CD4-positive, alpha-beta memory T cell (primary cell): ENCODE data around the gene ERC2. TPM values are rescaled to one million over a fixed set of nuclear protein-coding genes. Genes with fewer than 3 reads are reported as not detected.

ENCODE experiments used
- CTCF ChIA-PET: fragments of 350-600 bp; sonication (Branson Sonifier 250); formaldehyde crosslinking; loops from one replicate; lab custom pipeline; 2021; ENCODE audit warnings: inconsistent platforms; ENCODE audit not compliant: partially characterized antibody; lab: Charles Lee
- POLR2A ChIA-PET: fragments of 350-600 bp; sonication (Branson Sonifier 250); formaldehyde crosslinking; loops from one replicate; lab custom pipeline; 2021; ENCODE audit not compliant: partially characterized antibody; lab: Charles Lee
- DNase-seq, 5 donors: peaks; one replicate each; pipeline versions ENCODE4 v3.0.0 to v3.0.0-alpha.2; 2020 to 2022; ENCODE audit warnings: mixed read lengths in 1 of 5
- H3K27ac ChIP-seq: one replicate; pipeline ENCODE4 v1.7.0; 2013; ENCODE audit warnings: low read depth, low read length
- H3K27me3 ChIP-seq: 2 replicates; pipeline ENCODE4 v1.7.0; 2013; ENCODE audit warnings: mild to moderate bottlenecking, low read length, moderate library complexity; ENCODE audit not compliant: insufficient read depth
- H3K36me3 ChIP-seq: 2 replicates; pipeline ENCODE4 v1.7.0; 2013; ENCODE audit warnings: mild to moderate bottlenecking, low read length, moderate library complexity; ENCODE audit not compliant: insufficient read depth
- H3K4me1 ChIP-seq: 2 replicates; pipeline ENCODE4 v1.7.0; 2013; ENCODE audit warnings: mild to moderate bottlenecking, low read length, moderate library complexity; ENCODE audit not compliant: insufficient read depth
- H3K4me3 ChIP-seq, 2 donors: one replicate each; pipeline ENCODE4 v1.7.0; 2013; ENCODE audit warnings: low read length in 2 of 2, mild to moderate bottlenecking in 1 of 2
- H3K9me3 ChIP-seq, 2 donors: one replicate each; pipeline ENCODE4 v1.7.0; 2013; ENCODE audit warnings: low read length in 2 of 2, control low read depth in 1 of 2; ENCODE audit not compliant: control insufficient read depth in 1 of 2
- H3K27ac Mint-ChIP-seq, 7 donors: one replicate each; pipeline ENCODE4 v1.8.0; 2020 to 2021; ENCODE audit warnings: mixed read lengths in 7 of 7, mild to moderate bottlenecking in 6 of 7, inconsistent platforms in 3 of 7, moderate library complexity in 3 of 7
- H3K27me3 Mint-ChIP-seq, 2 donors: one replicate each; pipeline ENCODE4 v1.8.0; 2020 to 2021; ENCODE audit warnings: mixed read lengths in 2 of 2
- H3K36me3 Mint-ChIP-seq, 2 donors: one replicate each; pipeline ENCODE4 v1.8.0; 2020 to 2021; ENCODE audit warnings: mixed read lengths in 2 of 2, inconsistent platforms in 1 of 2, mild to moderate bottlenecking in 1 of 2
- H3K4me1 Mint-ChIP-seq, 4 donors: one replicate each; pipeline ENCODE4 v1.8.0; 2020 to 2021; ENCODE audit warnings: mixed read lengths in 4 of 4, mild to moderate bottlenecking in 1 of 4
- H3K4me3 Mint-ChIP-seq, 8 donors: one replicate each; pipeline ENCODE4 v1.8.0; 2020 to 2021; ENCODE audit warnings: mixed read lengths in 8 of 8, mild to moderate bottlenecking in 7 of 8, moderate library complexity in 6 of 8, inconsistent platforms in 3 of 8
- H3K9me3 Mint-ChIP-seq, 8 donors: one replicate each; pipeline ENCODE4 v1.8.0; 2020 to 2021; ENCODE audit warnings: mixed read lengths in 8 of 8, mild to moderate bottlenecking in 5 of 8, inconsistent platforms in 3 of 8, moderate library complexity in 1 of 8
- intact Hi-C: fragments of 100-400 bp; cut with micrococcal nuclease; formaldehyde crosslinking; loops from one replicate; pipeline ENCODE4 v1.15.1; 2023
- polyA plus RNA-seq, 2 donors: library from polyadenylated mRNA; unstranded; fragments of 300-500 nt; fragmentation: Illumina TruSeq; gene quantifications; one replicate each; pipeline ENCODE4 v1.2.3, GENCODE V29; 2021
- total RNA-seq, 2 experiments: library from RNA; stranded (reverse); gene quantifications; one replicate each; pipeline ENCODE4 v1.2.3, GENCODE V29; 2021

Gene ERC2
- total and polyA plus RNA-seq, 4 experiments from 2014 or later = not detected

DNA sequence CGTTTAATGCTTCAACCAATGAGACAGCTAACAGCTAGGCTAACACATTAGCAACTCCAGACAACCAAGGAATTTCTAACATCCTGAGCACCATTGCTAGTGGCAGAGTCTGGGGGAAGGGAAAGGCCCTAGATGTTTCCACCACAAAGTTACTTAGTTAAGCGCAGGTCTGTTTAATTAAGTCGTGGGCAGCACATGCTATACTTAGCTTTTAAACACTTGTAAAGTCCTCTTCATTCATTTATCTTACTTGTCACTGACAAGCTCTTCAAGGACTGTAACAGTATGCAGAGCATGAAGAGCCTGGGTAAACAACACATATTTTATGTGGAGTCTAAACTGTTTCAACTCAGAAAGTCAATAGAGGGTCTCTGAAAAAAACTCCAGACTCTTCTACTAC is 760.0 kb downstream of the ERC2 start:
- no peak overlapping the region for H3K4me3 ChIP-seq
- H3K27ac Mint-ChIP-seq = no peak overlapping the region
- POLR2A ChIA-PET = no interaction called here
- no peaks in the 10 kb centered on the region for H3K36me3 ChIP-seq
- CTCF ChIA-PET = no interaction called here
- H3K27me3 Mint-ChIP-seq = no peaks in the 10 kb centered on the region
- H3K9me3 Mint-ChIP-seq = peaks cover 0 to 7% (median 0%) of the 10 kb centered on the region in 8 donors
- no peaks in the 10 kb centered on the region for H3K27me3 ChIP-seq
- H3K4me3 Mint-ChIP-seq = no peak overlapping the region
- intact Hi-C loops = no loop called here
- H3K4me1 ChIP-seq = no peaks in the 10 kb centered on the region
- no peaks in the 10 kb centered on the region for H3K4me1 Mint-ChIP-seq
- no peak overlapping the region for H3K27ac ChIP-seq
- DNase-seq = no peak
- H3K36me3 Mint-ChIP-seq = no peaks in the 10 kb centered on the region
- no peaks in the 10 kb centered on the region for H3K9me3 ChIP-seq

DNA sequence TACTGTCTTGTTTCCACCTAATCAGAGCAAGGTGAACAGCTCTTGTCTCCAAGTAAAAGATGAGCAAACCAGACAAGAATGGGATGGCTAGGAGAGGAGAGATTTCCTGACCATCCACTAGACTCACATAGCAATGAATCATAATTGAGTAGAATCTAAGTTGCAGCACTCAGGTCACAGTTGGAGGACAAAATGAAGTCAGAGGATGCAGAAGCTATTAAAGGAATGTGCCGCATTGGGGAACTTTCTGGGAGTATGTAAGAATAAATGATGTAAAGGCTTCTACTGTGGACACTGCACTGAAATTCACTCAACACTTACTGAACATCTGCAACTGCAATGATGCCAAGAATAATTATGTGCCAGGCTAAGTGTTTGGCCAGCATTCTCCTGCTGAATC is 763.7 kb downstream of the ERC2 start:
- Mint-ChIP-seq H3K4me1 (no peaks in the 10 kb centered on the region), H3K4me3 (no peak overlapping the region), H3K9me3 (peaks cover 0 to 5% (median under 1%) of the 10 kb centered on the region in 8 donors), H3K27ac (no peak overlapping the region), H3K27me3 (no peaks in the 10 kb centered on the region), H3K36me3 (no peaks in the 10 kb centered on the region)
- CTCF ChIA-PET = no interaction called here
- Histone ChIP-seq H3K27ac (no peak overlapping the region), H3K36me3 (no peaks in the 10 kb centered on the region), H3K4me1 (no peaks in the 10 kb centered on the region), H3K27me3 (no peaks in the 10 kb centered on the region), H3K9me3 (no peaks in the 10 kb centered on the region), H3K4me3 (no peak overlapping the region)
- intact Hi-C loops = no loop called here
- DNase-seq = no peak
- POLR2A ChIA-PET = no interaction called here

DNA sequence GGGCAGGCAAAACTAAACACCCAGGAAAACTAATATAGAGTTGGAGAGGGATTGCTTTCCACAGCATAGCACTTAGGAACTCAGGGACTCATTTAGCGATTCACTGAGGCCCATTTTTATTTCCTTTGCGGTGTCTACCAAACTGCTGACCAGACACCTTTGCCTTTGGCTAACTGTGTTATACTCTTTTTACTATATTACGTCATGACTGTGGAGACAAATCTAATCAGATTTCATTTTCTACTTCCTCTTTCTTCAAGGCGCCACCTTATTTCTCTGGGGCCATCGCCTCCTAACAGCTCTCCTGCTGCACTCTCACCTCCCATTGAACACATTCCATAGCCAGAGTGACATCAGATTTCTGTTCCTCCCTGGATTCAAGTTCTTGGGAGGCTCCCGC is 765.4 kb downstream of the ERC2 start:
- no peaks in the 10 kb centered on the region for H3K9me3 ChIP-seq
- ChIA-PET POLR2A (no interaction called here), CTCF (no interaction called here)
- no peaks in the 10 kb centered on the region for H3K4me1 Mint-ChIP-seq
- H3K4me3 Mint-ChIP-seq = no peak overlapping the region
- H3K9me3 Mint-ChIP-seq = peaks cover 0 to 5% (median 2%) of the 10 kb centered on the region in 8 donors
- H3K27me3 Mint-ChIP-seq = no peaks in the 10 kb centered on the region
- H3K36me3 Mint-ChIP-seq = no peaks in the 10 kb centered on the region
- no peaks in the 10 kb centered on the region for H3K36me3 ChIP-seq
- no peaks in the 10 kb centered on the region for H3K4me1 ChIP-seq
- intact Hi-C loops = no loop called here
- DNase-seq = no peak
- no peak overlapping the region for H3K27ac ChIP-seq
- H3K27me3 ChIP-seq = no peaks in the 10 kb centered on the region
- H3K4me3 ChIP-seq = no peak overlapping the region
- no peak overlapping the region for H3K27ac Mint-ChIP-seq

DNA sequence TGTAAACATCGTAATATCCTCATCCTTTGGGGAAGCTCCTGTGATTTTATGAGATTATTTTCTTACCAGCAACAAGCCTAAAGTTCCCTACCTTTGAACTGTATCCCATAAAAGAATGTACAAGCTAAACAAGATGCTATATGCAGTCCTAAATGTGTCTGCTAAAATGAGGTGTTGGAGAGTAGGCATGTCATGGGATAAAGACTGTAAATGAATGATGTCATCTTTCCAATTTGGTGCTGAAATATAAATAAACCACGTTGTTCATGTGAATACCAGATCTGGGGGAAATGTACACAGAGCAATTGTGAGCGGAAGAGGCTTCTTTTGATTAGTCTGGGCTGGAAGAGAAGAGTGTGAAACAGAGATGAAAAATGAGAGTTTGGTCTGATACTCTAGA is 766.3 kb downstream of the ERC2 start:
- H3K9me3 ChIP-seq = no peaks in the 10 kb centered on the region
- ChIA-PET POLR2A (no interaction called here), CTCF (no interaction called here)
- no peak overlapping the region for H3K4me3 ChIP-seq
- H3K9me3 Mint-ChIP-seq = peaks cover 0 to 5% (median 2%) of the 10 kb centered on the region in 8 donors
- no peaks in the 10 kb centered on the region for H3K36me3 Mint-ChIP-seq
- H3K27ac Mint-ChIP-seq = no peak overlapping the region
- no peak for DNase-seq
- no peaks in the 10 kb centered on the region for H3K27me3 ChIP-seq
- H3K36me3 ChIP-seq = no peaks in the 10 kb centered on the region
- H3K27me3 Mint-ChIP-seq = no peaks in the 10 kb centered on the region
- no peaks in the 10 kb centered on the region for H3K4me1 Mint-ChIP-seq
- intact Hi-C loops = no loop called here
- no peaks in the 10 kb centered on the region for H3K4me1 ChIP-seq
- H3K4me3 Mint-ChIP-seq = no peak overlapping the region
- no peak overlapping the region for H3K27ac ChIP-seq

DNA sequence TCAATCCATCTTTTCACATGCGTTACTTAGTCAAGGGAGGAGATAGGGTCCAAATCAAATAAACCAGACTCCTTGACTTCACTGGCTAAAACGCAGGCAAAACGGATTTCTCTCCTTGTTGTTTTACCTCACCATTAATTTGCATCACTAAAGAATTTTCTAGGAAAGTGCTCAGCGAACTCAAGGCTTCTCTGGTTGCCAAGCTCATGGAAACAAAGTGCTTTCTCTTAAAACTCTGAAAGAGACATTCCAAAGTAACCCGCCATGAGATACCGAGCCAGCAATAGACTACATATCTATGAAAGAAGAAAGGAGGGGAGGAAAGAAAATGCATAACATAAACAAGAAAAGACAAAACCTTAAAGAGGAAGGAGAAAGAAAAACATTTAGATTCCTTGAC is 769.4 kb downstream of the ERC2 start:
- Histone ChIP-seq H3K27me3 (no peaks in the 10 kb centered on the region), H3K36me3 (no peaks in the 10 kb centered on the region), H3K4me3 (no peak overlapping the region), H3K9me3 (no peaks in the 10 kb centered on the region), H3K4me1 (no peaks in the 10 kb centered on the region), H3K27ac (no peak overlapping the region)
- DNase-seq = no peak
- H3K9me3 Mint-ChIP-seq = peaks cover 0 to 5% (median under 1%) of the 10 kb centered on the region in 8 donors
- intact Hi-C loops = no loop called here
- ChIA-PET CTCF (no interaction called here), POLR2A (no interaction called here)
- no peak overlapping the region for H3K4me3 Mint-ChIP-seq
- no peaks in the 10 kb centered on the region for H3K4me1 Mint-ChIP-seq
- no peaks in the 10 kb centered on the region for H3K36me3 Mint-ChIP-seq
- no peaks in the 10 kb centered on the region for H3K27me3 Mint-ChIP-seq
- no peak overlapping the region for H3K27ac Mint-ChIP-seq

DNA sequence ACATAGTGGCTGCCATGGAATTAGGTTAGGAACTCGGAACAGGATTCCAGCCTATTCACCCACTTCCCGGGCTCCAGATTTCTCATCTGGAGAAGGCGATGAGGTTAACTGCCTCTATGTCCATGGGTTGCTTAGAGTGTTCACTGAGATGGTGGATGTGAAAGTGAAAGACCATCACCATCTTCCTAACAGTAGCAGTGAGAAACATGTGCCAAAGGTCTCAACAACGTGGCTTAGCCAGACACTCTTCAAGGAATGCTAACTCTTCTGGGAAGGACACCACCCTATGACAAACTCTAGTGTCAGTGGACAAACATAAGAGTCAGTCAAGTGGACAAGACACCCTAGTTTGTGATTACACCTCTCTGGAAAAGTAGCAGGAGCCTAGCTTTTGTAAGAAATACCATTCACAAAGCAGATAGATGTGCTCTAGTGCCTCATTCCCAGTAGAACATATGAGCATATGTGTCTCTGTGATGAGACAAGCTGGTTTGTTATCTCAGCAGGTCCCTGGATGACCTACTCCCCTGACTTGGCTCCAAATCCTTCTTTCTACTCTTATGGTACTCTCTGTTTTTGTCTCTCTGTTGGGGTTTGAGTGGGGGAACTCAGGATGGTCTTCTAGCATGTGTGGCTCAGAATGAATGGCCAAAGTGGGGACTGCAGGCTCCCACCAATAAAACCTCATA is 770.9 kb downstream of the ERC2 start:
- Mint-ChIP-seq H3K36me3 (no peaks in the 10 kb centered on the region), H3K4me3 (no peak overlapping the region), H3K27ac (no peak overlapping the region), H3K4me1 (no peaks in the 10 kb centered on the region), H3K27me3 (no peaks in the 10 kb centered on the region), H3K9me3 (peaks cover 0 to 5% (median 0%) of the 10 kb centered on the region in 8 donors)
- H3K27ac ChIP-seq = no peak overlapping the region
- intact Hi-C loops = no loop called here
- ChIA-PET CTCF (no interaction called here), POLR2A (no interaction called here)
- no peaks in the 10 kb centered on the region for H3K27me3 ChIP-seq
- no peak overlapping the region for H3K4me3 ChIP-seq
- no peaks in the 10 kb centered on the region for H3K9me3 ChIP-seq
- no peaks in the 10 kb centered on the region for H3K36me3 ChIP-seq
- DNase-seq = no peak
- no peaks in the 10 kb centered on the region for H3K4me1 ChIP-seq

DNA sequence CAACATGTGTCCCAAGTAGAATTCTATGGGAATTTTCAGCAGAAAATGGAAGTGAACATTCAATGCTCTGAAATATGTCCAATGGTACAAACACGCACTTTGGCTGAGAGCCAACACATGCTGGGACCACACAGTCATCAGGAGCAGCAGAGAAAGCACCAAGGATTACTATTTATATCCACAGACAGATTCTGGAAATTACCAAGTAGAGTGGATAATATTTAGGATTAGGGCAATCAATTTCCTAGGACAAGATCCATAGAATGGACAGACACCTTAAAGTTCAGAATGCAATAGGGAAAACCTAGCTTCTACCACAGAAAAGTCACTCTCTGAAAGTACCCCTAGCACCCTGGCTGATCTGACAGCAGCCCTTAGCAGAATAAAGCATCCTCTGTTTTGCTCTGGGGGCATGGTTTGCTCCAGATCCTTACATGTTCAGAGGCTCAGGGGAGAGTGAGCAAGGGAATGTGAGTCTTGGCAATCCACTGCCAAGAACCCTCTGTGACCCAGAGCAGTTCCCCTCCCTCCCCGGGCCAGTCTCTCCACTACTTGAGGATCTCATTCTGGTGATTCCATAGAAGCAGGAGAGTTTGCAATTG is 775.2 kb downstream of the ERC2 start:
- CTCF ChIA-PET = no interaction called here
- Mint-ChIP-seq H3K27ac (no peak overlapping the region), H3K9me3 (peaks cover 0 to 3% (median 0%) of the 10 kb centered on the region in 8 donors), H3K4me1 (no peaks in the 10 kb centered on the region), H3K36me3 (no peaks in the 10 kb centered on the region), H3K27me3 (no peaks in the 10 kb centered on the region), H3K4me3 (no peak overlapping the region)
- Histone ChIP-seq H3K4me3 (no peak overlapping the region), H3K27me3 (no peaks in the 10 kb centered on the region), H3K9me3 (no peaks in the 10 kb centered on the region), H3K27ac (no peak overlapping the region), H3K4me1 (no peaks in the 10 kb centered on the region), H3K36me3 (no peaks in the 10 kb centered on the region)
- intact Hi-C loops = no loop called here
- POLR2A ChIA-PET = no interaction called here
- no peak for DNase-seq
